HEK293 (cell line): Measurements from ENCODE around the gene ZSCAN10.

Source experiments
- BCL11A ChIP-seq: fragments of 450-650 bp; formaldehyde crosslinking; IDR thresholded peaks from 2 replicates; pipeline ENCODE4 v1.5.1; 2016; ENCODE audit warnings: low read depth, missing biosample characterization, missing genetic modification characterization
- GLI2 ChIP-seq: fragments of 450-650 bp; formaldehyde crosslinking; IDR thresholded peaks from 2 replicates; pipeline ENCODE4; 2017; ENCODE audit warnings: missing biosample characterization, missing genetic modification characterization, low read depth, borderline replicate concordance
- GLI4 ChIP-seq: fragments of 450-650 bp; formaldehyde crosslinking; IDR thresholded peaks from 2 replicates; pipeline ENCODE4 v1.5.1; 2016; ENCODE audit warnings: missing biosample characterization, missing genetic modification characterization
- IKZF3 ChIP-seq: fragments of 450-650 bp; IDR thresholded peaks from 2 replicates; pipeline ENCODE4 v1.5.0; 2018; ENCODE audit warnings: missing biosample characterization, mild to moderate bottlenecking, missing genetic modification characterization, moderate library complexity
- KLF16 ChIP-seq: fragments of 450-650 bp; formaldehyde crosslinking; IDR thresholded peaks from 2 replicates; pipeline ENCODE4 v1.5.1; 2017; ENCODE audit warnings: missing biosample characterization, missing genetic modification characterization
- MYNN ChIP-seq: fragments of 450-650 bp; formaldehyde crosslinking; IDR thresholded peaks from 2 replicates; pipeline ENCODE4 v1.5.1; 2016; ENCODE audit warnings: missing biosample characterization, missing genetic modification characterization, borderline replicate concordance
- RBAK ChIP-seq: fragments of 450-650 bp; formaldehyde crosslinking; IDR thresholded peaks from 2 replicates; pipeline ENCODE4 v1.5.1; 2016; ENCODE audit warnings: missing biosample characterization, missing genetic modification characterization
- YY2 ChIP-seq: fragments of 450-650 bp; formaldehyde crosslinking; IDR thresholded peaks from 2 replicates; pipeline ENCODE4 v1.5.1; 2016; ENCODE audit warnings: missing biosample characterization, missing genetic modification characterization
- ZFP3 ChIP-seq: fragments of 450-650 bp; formaldehyde crosslinking; IDR thresholded peaks from 2 replicates; pipeline ENCODE4 v1.5.1; 2016; ENCODE audit warnings: low read depth, missing biosample characterization, missing genetic modification characterization
- ZNF221 ChIP-seq: fragments of 450-650 bp; formaldehyde crosslinking; IDR thresholded peaks from 2 replicates; pipeline ENCODE4 v1.5.1; 2017; ENCODE audit warnings: missing biosample characterization, missing genetic modification characterization, borderline replicate concordance
- ZNF37A ChIP-seq: fragments of 450-650 bp; IDR thresholded peaks from 2 replicates; pipeline ENCODE4 v1.5.1; 2018; ENCODE audit warnings: missing biosample characterization, missing genetic modification characterization
- ZNF394 ChIP-seq: fragments of 450-650 bp; formaldehyde crosslinking; IDR thresholded peaks from 2 replicates; pipeline ENCODE4 v1.5.1; 2016; ENCODE audit warnings: missing biosample characterization, missing genetic modification characterization, mild to moderate bottlenecking, moderate library complexity, borderline replicate concordance
- ZNF433 ChIP-seq: fragments of 450-650 bp; formaldehyde crosslinking; IDR thresholded peaks from 2 replicates; pipeline ENCODE4 v1.5.1; 2016; ENCODE audit warnings: missing biosample characterization, missing genetic modification characterization, low read depth
- ZNF510 ChIP-seq: fragments of 450-650 bp; formaldehyde crosslinking; IDR thresholded peaks from 2 replicates; pipeline ENCODE4 v1.5.1; 2018; ENCODE audit warnings: mild to moderate bottlenecking, missing genetic modification characterization, missing biosample characterization; ENCODE audit not compliant: insufficient replicate concordance
- ZNF549 ChIP-seq: fragments of 450-650 bp; IDR thresholded peaks from 2 replicates; pipeline ENCODE4 v1.5.1; 2018; ENCODE audit warnings: missing biosample characterization, missing genetic modification characterization, mild to moderate bottlenecking, inconsistent platforms, moderate library complexity
- ZNF561 ChIP-seq: fragments of 450-650 bp; IDR thresholded peaks from 2 replicates; pipeline ENCODE4 v1.5.1; 2018; ENCODE audit warnings: missing biosample characterization, missing genetic modification characterization, borderline replicate concordance
- ZNF623 ChIP-seq: fragments of 450-650 bp; formaldehyde crosslinking; IDR thresholded peaks from 2 replicates; pipeline ENCODE4 v1.5.1; 2016; ENCODE audit warnings: missing biosample characterization, missing genetic modification characterization
- ZNF654 ChIP-seq: fragments of 450-650 bp; formaldehyde crosslinking; IDR thresholded peaks from 2 replicates; pipeline ENCODE4 v1.5.1; 2016; ENCODE audit warnings: low read depth, missing biosample characterization, missing genetic modification characterization
- ZNF747 ChIP-seq: fragments of 450-650 bp; formaldehyde crosslinking; IDR thresholded peaks from 2 replicates; pipeline ENCODE4 v1.5.1; 2016; ENCODE audit warnings: missing biosample characterization, missing genetic modification characterization
- ZNF768 ChIP-seq: fragments of 450-650 bp; formaldehyde crosslinking; IDR thresholded peaks from 2 replicates; pipeline ENCODE4 v1.5.1; 2018; ENCODE audit warnings: missing biosample characterization, mild to moderate bottlenecking, missing genetic modification characterization
- ZNF791 ChIP-seq: fragments of 450-650 bp; formaldehyde crosslinking; IDR thresholded peaks from 2 replicates; pipeline ENCODE4 v1.5.1; 2016; ENCODE audit warnings: missing biosample characterization, missing genetic modification characterization
- ZNF843 ChIP-seq: fragments of 450-650 bp; formaldehyde crosslinking; IDR thresholded peaks from 2 replicates; pipeline ENCODE4 v1.5.1; 2016; ENCODE audit warnings: missing biosample characterization, missing genetic modification characterization
- ZXDB ChIP-seq: fragments of 450-650 bp; formaldehyde crosslinking; IDR thresholded peaks from 2 replicates; pipeline ENCODE4 v1.5.1; 2016; ENCODE audit warnings: missing biosample characterization, missing genetic modification characterization
- TF ChIP-seq, protein P1 (sequence below): fragments of 450-650 bp; formaldehyde crosslinking; IDR thresholded peaks from 2 replicates; pipeline ENCODE4 v1.5.1; 2017; ENCODE audit warnings: missing biosample characterization, missing genetic modification characterization
- TF ChIP-seq, protein P2 (sequence below): fragments of 450-650 bp; IDR thresholded peaks from 2 replicates; pipeline ENCODE4 v1.5.1; 2018; ENCODE audit warnings: missing biosample characterization, mild to moderate bottlenecking, missing genetic modification characterization
- TF ChIP-seq, protein P3 (sequence below): fragments of 450-650 bp; IDR thresholded peaks from 2 replicates; pipeline ENCODE4 v1.5.1; 2018; ENCODE audit warnings: missing biosample characterization, missing genetic modification characterization
- TF ChIP-seq, protein P4 (sequence below): fragments of 450-650 bp; formaldehyde crosslinking; IDR thresholded peaks from 2 replicates; pipeline ENCODE4 v1.5.1; 2016; ENCODE audit warnings: missing biosample characterization, missing genetic modification characterization
- TF ChIP-seq, protein P5 (sequence below): fragments of 450-650 bp; formaldehyde crosslinking; IDR thresholded peaks from 2 replicates; pipeline ENCODE4 v1.5.1; 2016; ENCODE audit warnings: missing biosample characterization, missing genetic modification characterization
- TF ChIP-seq, protein P6 (sequence below): fragments of 450-650 bp; formaldehyde crosslinking; IDR thresholded peaks from 2 replicates; pipeline ENCODE4 v1.5.1; 2016; ENCODE audit warnings: missing biosample characterization, missing genetic modification characterization

The ZSCAN10 gene

DNA sequence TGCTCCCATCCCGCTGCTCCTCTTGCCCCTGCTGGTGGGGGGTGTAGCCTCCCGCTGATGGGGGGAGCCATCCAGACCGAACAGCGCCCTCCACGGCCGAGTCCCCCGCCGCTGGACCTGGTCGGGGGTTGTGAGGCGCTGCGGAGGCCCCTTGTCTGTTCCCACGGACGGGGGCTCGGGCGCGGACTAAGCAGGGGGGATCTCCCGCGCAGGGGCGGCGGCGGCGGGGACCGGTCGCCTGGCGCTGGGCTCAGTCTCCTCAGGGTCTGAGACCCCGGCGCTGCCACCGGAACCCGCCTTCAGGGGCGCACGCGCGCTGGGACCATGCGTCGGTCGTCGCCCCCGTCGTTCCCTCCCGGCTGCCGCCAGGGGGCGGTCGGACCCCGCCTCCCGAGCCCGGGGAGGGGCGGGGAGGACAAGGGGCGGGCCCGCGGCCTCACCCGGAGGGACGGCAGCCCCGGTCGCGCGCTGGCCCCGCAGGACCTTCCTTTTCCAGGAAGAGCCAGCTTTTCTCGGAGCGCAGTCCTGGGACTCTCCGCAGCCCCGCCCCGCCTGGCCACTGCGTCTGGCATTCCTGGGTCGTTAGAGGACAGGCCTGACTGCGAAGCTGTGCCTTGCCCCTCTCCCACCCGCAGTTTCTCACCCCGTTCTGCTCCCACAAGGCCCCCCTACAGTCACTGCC lies 39.9 kb downstream of the ZSCAN10 start (continued):
- TF ChIP-seq ZNF433 (tag by site-specific recombination) (no peak), ZNF549 (tag by site-specific recombination) (no peak), ZNF394 (no peak), GLI2 (tag by site-specific recombination) (no peak), IKZF3 (peak; percentile 81), ZNF654 (0 out of 2 replicates have a peak, but pooled peaks have one; percentile 16), ZFP3 (tag by site-specific recombination) (no peak), ZNF843 (tag by site-specific recombination) (0 out of 2 replicates have a peak, but pooled peaks have one; percentile 12), RBAK (no peak), ZNF37A (no peak), MYNN (tag by site-specific recombination) (no peak), KLF16 (tag by site-specific recombination) (peak; percentile 77), ZXDB (peak; percentile 92), ZNF221 (tag by site-specific recombination) (no peak), ZNF768 (tag by site-specific recombination) (no peak), ZNF747 (no peak), ZNF623 (no peak), BCL11A (tag by site-specific recombination) (no peak), ZNF561 (tag by site-specific recombination) (peak; percentile 91), YY2 (tag by site-specific recombination) (no peak), ZNF510 (tag by site-specific recombination) (no peak), GLI4 (tag by site-specific recombination) (no peak), ZNF791 (tag by site-specific recombination) (no peak)
- TF ChIP-seq, protein P1, sequence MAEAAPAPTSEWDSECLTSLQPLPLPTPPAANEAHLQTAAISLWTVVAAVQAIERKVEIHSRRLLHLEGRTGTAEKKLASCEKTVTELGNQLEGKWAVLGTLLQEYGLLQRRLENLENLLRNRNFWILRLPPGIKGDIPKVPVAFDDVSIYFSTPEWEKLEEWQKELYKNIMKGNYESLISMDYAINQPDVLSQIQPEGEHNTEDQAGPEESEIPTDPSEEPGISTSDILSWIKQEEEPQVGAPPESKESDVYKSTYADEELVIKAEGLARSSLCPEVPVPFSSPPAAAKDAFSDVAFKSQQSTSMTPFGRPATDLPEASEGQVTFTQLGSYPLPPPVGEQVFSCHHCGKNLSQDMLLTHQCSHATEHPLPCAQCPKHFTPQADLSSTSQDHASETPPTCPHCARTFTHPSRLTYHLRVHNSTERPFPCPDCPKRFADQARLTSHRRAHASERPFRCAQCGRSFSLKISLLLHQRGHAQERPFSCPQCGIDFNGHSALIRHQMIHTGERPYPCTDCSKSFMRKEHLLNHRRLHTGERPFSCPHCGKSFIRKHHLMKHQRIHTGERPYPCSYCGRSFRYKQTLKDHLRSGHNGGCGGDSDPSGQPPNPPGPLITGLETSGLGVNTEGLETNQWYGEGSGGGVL (tag by site-specific recombination): peak; percentile 70
- TF ChIP-seq, protein P2, sequence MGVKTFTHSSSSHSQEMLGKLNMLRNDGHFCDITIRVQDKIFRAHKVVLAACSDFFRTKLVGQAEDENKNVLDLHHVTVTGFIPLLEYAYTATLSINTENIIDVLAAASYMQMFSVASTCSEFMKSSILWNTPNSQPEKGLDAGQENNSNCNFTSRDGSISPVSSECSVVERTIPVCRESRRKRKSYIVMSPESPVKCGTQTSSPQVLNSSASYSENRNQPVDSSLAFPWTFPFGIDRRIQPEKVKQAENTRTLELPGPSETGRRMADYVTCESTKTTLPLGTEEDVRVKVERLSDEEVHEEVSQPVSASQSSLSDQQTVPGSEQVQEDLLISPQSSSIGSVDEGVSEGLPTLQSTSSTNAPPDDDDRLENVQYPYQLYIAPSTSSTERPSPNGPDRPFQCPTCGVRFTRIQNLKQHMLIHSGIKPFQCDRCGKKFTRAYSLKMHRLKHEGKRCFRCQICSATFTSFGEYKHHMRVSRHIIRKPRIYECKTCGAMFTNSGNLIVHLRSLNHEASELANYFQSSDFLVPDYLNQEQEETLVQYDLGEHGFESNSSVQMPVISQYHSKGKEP (tag by site-specific recombination): peak; percentile 28; the same call in 1 of the 2 replicates
- TF ChIP-seq, protein P3, sequence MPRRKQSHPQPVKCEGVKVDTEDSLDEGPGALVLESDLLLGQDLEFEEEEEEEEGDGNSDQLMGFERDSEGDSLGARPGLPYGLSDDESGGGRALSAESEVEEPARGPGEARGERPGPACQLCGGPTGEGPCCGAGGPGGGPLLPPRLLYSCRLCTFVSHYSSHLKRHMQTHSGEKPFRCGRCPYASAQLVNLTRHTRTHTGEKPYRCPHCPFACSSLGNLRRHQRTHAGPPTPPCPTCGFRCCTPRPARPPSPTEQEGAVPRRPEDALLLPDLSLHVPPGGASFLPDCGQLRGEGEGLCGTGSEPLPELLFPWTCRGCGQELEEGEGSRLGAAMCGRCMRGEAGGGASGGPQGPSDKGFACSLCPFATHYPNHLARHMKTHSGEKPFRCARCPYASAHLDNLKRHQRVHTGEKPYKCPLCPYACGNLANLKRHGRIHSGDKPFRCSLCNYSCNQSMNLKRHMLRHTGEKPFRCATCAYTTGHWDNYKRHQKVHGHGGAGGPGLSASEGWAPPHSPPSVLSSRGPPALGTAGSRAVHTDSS (tag by site-specific recombination): no peak
- TF ChIP-seq, protein P4, sequence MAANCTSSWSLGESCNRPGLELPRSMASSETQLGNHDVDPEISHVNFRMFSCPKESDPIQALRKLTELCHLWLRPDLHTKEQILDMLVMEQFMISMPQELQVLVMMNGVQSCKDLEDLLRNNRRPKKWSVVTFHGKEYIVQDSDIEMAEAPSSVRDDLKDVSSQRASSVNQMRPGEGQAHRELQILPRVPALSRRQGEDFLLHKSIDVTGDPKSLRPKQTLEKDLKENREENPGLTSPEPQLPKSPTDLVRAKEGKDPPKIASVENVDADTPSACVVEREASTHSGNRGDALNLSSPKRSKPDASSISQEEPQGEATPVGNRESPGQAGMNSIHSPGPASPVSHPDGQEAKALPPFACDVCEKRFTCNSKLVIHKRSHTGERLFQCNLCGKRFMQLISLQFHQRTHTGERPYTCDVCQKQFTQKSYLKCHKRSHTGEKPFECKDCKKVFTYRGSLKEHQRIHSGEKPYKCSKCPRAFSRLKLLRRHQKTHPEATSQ: no peak
- TF ChIP-seq, protein P5, sequence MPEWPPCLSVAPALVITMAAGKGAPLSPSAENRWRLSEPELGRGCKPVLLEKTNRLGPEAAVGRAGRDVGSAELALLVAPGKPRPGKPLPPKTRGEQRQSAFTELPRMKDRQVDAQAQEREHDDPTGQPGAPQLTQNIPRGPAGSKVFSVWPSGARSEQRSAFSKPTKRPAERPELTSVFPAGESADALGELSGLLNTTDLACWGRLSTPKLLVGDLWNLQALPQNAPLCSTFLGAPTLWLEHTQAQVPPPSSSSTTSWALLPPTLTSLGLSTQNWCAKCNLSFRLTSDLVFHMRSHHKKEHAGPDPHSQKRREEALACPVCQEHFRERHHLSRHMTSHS (tag by site-specific recombination): no peak
- TF ChIP-seq, protein P6, sequence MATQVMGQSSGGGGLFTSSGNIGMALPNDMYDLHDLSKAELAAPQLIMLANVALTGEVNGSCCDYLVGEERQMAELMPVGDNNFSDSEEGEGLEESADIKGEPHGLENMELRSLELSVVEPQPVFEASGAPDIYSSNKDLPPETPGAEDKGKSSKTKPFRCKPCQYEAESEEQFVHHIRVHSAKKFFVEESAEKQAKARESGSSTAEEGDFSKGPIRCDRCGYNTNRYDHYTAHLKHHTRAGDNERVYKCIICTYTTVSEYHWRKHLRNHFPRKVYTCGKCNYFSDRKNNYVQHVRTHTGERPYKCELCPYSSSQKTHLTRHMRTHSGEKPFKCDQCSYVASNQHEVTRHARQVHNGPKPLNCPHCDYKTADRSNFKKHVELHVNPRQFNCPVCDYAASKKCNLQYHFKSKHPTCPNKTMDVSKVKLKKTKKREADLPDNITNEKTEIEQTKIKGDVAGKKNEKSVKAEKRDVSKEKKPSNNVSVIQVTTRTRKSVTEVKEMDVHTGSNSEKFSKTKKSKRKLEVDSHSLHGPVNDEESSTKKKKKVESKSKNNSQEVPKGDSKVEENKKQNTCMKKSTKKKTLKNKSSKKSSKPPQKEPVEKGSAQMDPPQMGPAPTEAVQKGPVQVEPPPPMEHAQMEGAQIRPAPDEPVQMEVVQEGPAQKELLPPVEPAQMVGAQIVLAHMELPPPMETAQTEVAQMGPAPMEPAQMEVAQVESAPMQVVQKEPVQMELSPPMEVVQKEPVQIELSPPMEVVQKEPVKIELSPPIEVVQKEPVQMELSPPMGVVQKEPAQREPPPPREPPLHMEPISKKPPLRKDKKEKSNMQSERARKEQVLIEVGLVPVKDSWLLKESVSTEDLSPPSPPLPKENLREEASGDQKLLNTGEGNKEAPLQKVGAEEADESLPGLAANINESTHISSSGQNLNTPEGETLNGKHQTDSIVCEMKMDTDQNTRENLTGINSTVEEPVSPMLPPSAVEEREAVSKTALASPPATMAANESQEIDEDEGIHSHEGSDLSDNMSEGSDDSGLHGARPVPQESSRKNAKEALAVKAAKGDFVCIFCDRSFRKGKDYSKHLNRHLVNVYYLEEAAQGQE (tag by site-specific recombination): peak; percentile 36; the same call in 1 of the 2 replicates
